Testis (tissue), 5 donors: Measurements from ENCODE around the gene HBA2. TPM values are rescaled to one million over a fixed set of nuclear protein-coding genes. Genes with fewer than 3 reads are reported as not detected.
"Not testable (repeated sequence)": the region's sequence is repeated elsewhere in the genome, so short reads cannot be mapped to it uniquely, and the experiment has no call there.

Source experiments
- DNase-seq: peaks from one replicate; pipeline ENCODE4 v3.0.0-alpha.2; 2019
- H3K27ac ChIP-seq, 2 donors: fragments of 200-600 bp; sonication (generic); one replicate each; pipeline ENCODE4 v1.5.1; 2019
- H3K27me3 ChIP-seq: fragments of 200-600 bp; sonication (generic); one replicate; pipeline ENCODE4 v1.5.1; 2019
- H3K36me3 ChIP-seq: fragments of 200-600 bp; sonication (generic); one replicate; pipeline ENCODE4 v1.5.1; 2017; ENCODE audit warnings: low read depth; ENCODE audit errors: missing control alignments
- H3K4me1 ChIP-seq: fragments of 200-600 bp; sonication (generic); one replicate; pipeline ENCODE4 v1.5.1; 2019
- H3K4me3 ChIP-seq, 2 donors: fragments of 200-600 bp; sonication (generic); one replicate each; pipeline ENCODE4 v1.5.1; 2017 to 2019
- H3K9me3 ChIP-seq: fragments of 200-600 bp; sonication (generic); one replicate; pipeline ENCODE4 v1.5.1; 2017
- POLR2A ChIP-seq: fragments of 450-650 bp; IDR thresholded peaks from one replicate; pipeline ENCODE4 v1.6.1; 2017; ENCODE audit warnings: antibody characterized with exemption, mild to moderate bottlenecking, moderate library complexity
- WGBS, 2 donors: methylation state at CpG; one replicate each; pipeline ENCODE4 v1.1.5; 2018; 5-methylcytosine and 5-hydroxymethylcytosine counted together
- intact Hi-C: fragments of 100-400 bp; cut with DNase I; formaldehyde crosslinking; loops from one replicate; pipeline ENCODE4 v1.15.1; 2023; ENCODE audit warnings: low total_unique reads
- long read RNA-seq, 2 donors: transcript quantifications; one replicate each; lab custom pipeline, GENCODE V29; 2026
- polyA plus RNA-seq: library from polyadenylated mRNA; stranded (reverse); fragments of 350-450 nt; fragmentation: Illumina TruSeq; extraction: RNeasy Lipid Tissue Mini Kit (QIAGEN cat#74804); gene quantifications from one replicate; pipeline ENCODE4 v1.2.3, GENCODE V29; 2014; ENCODE audit warnings: low read depth, low replicate concordance; ENCODE audit not compliant: insufficient read depth
- total RNA-seq, 2 donors: library from RNA; depleted of rRNA; stranded (reverse); fragments of >200 nt; gene quantifications; one replicate each; pipeline ENCODE4 v1.2.3, GENCODE V29; 2016
- TF ChIP-seq, protein P1 (sequence below), 3 experiments: fragments of 450-650 bp in 2 of 3; fragments of 200-600 bp in 1 of 3; sonication (generic) in 1 of 3; IDR thresholded peaks; one replicate each; pipeline ENCODE4 v1.5.1; 2016 to 2019; ENCODE audit warnings: antibody characterized with exemption in 3 of 3, mild to moderate bottlenecking in 2 of 3, moderate library complexity in 1 of 3

Gene HBA2
- total RNA-seq (10 to 100 TPM in 1 of 2 donors, 1 to 10 TPM in 1; 7.1 to 27.4 TPM), polyA plus RNA-seq (68.9 TPM)
- long read RNA-seq, donor 1, transcript HBA2-204 (2 exons, 403 nt): minor isoform, 11 of 487 reads
- long read RNA-seq, donor 1, transcript HBA2-203 (2 exons, 640 nt): minor isoform, 29 of 487 reads
- long read RNA-seq, donor 1, transcript HBA2-201 (3 exons, 576 nt): major isoform, 413 of 487 reads
- long read RNA-seq, donor 1, partial matches to known transcripts: 23 of 487 reads
- long read RNA-seq, donor 1, other reads (novel, unspliced or antisense): 10 of 487 reads
- long read RNA-seq, donor 2, transcript HBA2-204 (2 exons, 403 nt): minor isoform, 13 of 415 reads
- long read RNA-seq, donor 2, transcript HBA2-203 (2 exons, 640 nt): minor isoform, 27 of 415 reads
- long read RNA-seq, donor 2, transcript HBA2-201 (3 exons, 576 nt): major isoform, 374 of 415 reads
- long read RNA-seq, donor 2, partial matches to known transcripts: 0 of 415 reads
- long read RNA-seq, donor 2, other reads (novel, unspliced or antisense): 0 of 415 reads

DNA sequence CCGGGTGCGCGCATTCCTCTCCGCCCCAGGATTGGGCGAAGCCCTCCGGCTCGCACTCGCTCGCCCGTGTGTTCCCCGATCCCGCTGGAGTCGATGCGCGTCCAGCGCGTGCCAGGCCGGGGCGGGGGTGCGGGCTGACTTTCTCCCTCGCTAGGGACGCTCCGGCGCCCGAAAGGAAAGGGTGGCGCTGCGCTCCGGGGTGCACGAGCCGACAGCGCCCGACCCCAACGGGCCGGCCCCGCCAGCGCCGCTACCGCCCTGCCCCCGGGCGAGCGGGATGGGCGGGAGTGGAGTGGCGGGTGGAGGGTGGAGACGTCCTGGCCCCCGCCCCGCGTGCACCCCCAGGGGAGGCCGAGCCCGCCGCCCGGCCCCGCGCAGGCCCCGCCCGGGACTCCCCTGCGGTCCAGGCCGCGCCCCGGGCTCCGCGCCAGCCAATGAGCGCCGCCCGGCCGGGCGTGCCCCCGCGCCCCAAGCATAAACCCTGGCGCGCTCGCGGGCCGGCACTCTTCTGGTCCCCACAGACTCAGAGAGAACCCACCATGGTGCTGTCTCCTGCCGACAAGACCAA lies at the start of gene HBA2:
HBA2 (plus strand) TSS at position 503 of the 568 bp plus-strand sequence; CDS start at position 540, 37 bp downstream.
- not testable (repeated sequence) for H3K36me3 ChIP-seq, H3K27me3 ChIP-seq

DNA sequence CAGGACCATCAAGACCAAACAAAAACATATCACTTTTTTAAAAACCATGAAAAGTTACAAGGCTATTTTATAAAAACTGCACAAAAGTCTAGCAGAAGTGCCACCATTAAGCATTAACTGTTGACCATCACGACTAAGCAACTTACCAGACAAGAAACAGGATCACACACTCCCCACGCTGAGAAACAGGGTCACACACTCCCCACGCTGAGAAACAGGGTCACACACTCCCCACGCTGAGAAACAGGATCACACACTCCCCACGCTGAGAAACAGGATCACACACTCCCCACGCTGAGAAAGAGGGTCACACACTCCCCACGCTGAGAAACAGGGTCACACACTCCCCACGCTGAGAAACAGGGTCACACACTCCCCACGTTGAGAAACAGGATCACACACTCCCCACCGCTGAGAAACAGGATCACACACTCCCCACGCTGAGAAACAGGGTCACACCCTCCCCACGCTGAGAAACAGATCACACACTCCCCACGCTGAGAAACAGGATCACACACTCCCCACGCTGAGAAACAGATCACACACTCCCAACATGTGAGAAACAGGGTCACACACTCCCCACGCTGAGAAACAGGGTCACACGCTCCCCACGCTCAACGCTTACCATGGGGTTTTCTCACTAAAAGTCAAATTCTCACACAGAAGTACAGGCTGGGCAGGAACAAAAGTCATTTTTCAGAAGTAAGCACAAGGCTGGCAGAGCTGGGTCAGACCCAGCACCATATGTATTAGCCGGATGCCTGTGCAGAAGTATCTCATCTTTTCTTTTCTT lies 48.9 kb upstream of the HBA2 start:
- H3K36me3 ChIP-seq, H3K4me3 ChIP-seq, intact Hi-C loops, DNase-seq, H3K9me3 ChIP-seq, H3K27me3 ChIP-seq, H3K4me1 ChIP-seq, H3K27ac ChIP-seq: not testable (repeated sequence)
- WGBS, 2 donors: 87 to 91% methylated on average over 17 to 19 of the region's 19 CpGs

More for the DNA sequence above, at the start of gene HBA2:
- H3K4me3 ChIP-seq, H3K4me1 ChIP-seq, DNase-seq, intact Hi-C loops, H3K9me3 ChIP-seq, H3K27ac ChIP-seq: not testable (repeated sequence)
- WGBS, 2 donors: no CpG with 5 or more reads among the region's 74 CpGs

DNA sequence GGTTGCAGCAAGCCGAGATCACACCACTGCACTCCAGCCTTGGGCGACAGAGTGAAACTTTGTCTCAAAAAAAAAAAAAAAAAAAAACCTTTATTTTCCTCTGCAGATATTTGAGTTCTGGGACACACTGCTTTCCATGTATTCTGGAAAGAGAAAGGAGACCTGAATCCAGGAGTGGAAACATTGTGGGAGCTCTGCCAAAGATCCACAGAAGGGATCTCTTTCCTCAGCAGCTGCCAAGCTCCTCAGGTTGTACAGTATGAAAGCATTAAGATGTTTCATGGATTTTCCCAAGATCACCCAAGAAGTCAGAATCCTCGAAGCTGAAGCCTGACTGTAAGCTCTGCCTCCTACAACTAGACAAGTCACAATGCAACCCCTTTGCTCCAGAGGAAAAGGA lies 47.7 kb upstream of the HBA2 start:
- H3K4me3 ChIP-seq: no peak overlapping the region
- DNase-seq: no peak
- H3K27ac ChIP-seq: no peak overlapping the region
- no peaks in the 10 kb centered on the region for H3K27me3 ChIP-seq
- WGBS, 2 donors: 30 to 64% methylated on average over 3 of the region's 3 CpGs
- H3K4me1 ChIP-seq: no peaks in the 10 kb centered on the region
- no peak for TF ChIP-seq POLR2A
- TF ChIP-seq, protein P1, sequence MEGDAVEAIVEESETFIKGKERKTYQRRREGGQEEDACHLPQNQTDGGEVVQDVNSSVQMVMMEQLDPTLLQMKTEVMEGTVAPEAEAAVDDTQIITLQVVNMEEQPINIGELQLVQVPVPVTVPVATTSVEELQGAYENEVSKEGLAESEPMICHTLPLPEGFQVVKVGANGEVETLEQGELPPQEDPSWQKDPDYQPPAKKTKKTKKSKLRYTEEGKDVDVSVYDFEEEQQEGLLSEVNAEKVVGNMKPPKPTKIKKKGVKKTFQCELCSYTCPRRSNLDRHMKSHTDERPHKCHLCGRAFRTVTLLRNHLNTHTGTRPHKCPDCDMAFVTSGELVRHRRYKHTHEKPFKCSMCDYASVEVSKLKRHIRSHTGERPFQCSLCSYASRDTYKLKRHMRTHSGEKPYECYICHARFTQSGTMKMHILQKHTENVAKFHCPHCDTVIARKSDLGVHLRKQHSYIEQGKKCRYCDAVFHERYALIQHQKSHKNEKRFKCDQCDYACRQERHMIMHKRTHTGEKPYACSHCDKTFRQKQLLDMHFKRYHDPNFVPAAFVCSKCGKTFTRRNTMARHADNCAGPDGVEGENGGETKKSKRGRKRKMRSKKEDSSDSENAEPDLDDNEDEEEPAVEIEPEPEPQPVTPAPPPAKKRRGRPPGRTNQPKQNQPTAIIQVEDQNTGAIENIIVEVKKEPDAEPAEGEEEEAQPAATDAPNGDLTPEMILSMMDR (IDR thresholded peaks at IDR 0.05): no peak
- H3K36me3 ChIP-seq: no peaks in the 10 kb centered on the region
- intact Hi-C loops: no loop called here
- no peaks in the 10 kb centered on the region for H3K9me3 ChIP-seq

DNA sequence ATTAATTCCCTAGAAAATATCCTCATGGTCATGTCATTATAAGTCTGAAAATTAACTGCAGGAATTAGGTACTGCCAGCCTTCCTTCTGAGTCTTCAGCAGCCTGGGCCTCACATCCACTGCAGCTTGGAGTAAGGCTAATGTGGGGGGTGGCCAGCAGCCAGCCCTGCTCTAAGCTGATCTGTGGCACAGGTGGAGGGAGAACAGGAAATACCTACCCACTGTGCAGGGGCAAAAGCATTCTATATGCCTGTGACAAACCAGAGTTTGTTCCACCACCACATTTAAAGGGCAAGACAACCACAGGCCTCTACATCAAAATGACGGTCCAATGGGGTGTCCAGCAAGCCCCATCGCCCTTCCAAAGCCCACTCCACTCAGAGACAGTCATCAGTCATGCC lies 43.6 kb upstream of the HBA2 start:
- H3K4me1 ChIP-seq: no peaks in the 10 kb centered on the region
- intact Hi-C loops: no loop called here
- WGBS, 2 donors: 92 to 100% methylated on average over 2 of the region's 2 CpGs

DNA sequence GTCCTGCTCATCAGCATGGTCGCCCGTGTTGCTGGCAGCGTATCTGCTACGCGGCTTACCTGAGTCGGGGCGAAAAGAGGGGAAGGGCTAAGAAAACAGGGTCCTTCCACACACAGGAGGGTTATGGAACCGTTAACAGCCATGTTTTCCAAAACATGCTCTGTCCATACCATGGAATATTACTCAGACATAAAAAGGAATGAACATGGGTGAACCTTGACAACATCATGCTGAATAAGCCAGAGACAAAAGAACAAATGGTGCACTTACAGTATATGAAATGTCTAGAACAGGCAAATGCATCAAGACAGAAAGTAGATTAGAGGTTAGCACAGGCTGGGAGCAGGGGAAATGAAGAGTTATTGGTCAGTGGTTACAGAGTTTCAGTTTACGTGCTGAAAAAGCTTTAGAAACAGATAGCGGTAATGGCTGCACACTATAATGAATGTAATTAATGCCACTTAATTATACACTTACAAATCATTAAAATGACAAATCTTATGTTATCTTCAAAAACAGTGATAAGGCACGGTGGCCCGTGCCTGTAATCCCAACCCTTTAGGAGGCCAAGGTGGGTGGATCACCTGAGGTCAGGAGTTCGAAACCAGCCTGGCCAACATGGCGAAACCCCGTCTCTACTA lies 42.0 kb upstream of the HBA2 start:
- intact Hi-C loops: no loop called here

More for the DNA sequence above, 43.6 kb upstream of the HBA2 start:
- no peaks in the 10 kb centered on the region for H3K9me3 ChIP-seq
- no peaks in the 10 kb centered on the region for H3K36me3 ChIP-seq
- TF ChIP-seq, protein P1 (IDR thresholded peaks at IDR 0.05): no peak
- no peak for TF ChIP-seq POLR2A
- no peak for DNase-seq
- no peak overlapping the region for H3K4me3 ChIP-seq
- H3K27me3 ChIP-seq: no peaks in the 10 kb centered on the region
- H3K27ac ChIP-seq: no peak overlapping the region

More for the DNA sequence above, 42.0 kb upstream of the HBA2 start:
- 89 to 92% methylated on average over 15 of the region's 15 CpGs for WGBS, 2 donors
- Histone ChIP-seq H3K27me3 (no peaks in the 10 kb centered on the region), H3K27ac (no peak overlapping the region), H3K4me3 (no peak overlapping the region), H3K36me3 (no peaks in the 10 kb centered on the region), H3K9me3 (no peaks in the 10 kb centered on the region), H3K4me1 (no peaks in the 10 kb centered on the region)
- TF ChIP-seq, protein P1 (IDR thresholded peaks at IDR 0.05): no peak
- TF ChIP-seq POLR2A: no peak
- no peak for DNase-seq
